ENCODE measurements around the gene MAST1. TPM values are rescaled to one million over a fixed set of nuclear protein-coding genes. Genes with fewer than 3 reads are reported as not detected.
A peak's percentile ranks its signal among the peaks of the same experiment; 100 is the strongest.

The MAST1 gene
- total RNA-seq, 1 experiment from 2014 or later = 28.9 TPM

DNA sequence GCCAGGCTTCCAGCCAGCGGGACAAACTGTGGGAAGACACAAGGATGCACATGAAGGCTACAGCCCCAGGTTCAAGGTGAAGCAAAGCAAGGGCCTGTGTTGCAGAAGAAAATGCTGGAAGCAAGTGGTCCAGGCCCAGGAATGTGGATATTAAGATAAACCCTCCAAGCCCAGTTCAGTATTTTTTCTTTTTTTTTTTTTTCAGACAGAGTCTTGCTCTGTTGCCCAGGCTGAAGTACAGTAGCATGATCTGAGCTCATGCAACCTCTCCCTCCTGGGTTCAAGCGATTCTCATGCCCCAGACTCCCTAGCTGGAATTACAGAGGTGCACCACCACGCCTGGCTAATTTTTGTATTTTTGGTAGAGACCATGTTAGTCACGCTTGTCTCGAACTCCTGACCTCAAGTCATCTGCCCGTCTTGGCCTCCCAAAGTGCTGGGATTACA lies 41.2 kb upstream of the MAST1 start:
- intact Hi-C loops (cut with micrococcal nuclease) = loop anchor here (2.0 kb wide), 1 partner anchor 120 kb away; no protein-coding TSS in a partner anchor
- peak overlapping the region; percentile 70; the same call in 1 of the 2 replicates for H3K27ac ChIP-seq (ENCODE audit: low read depth, low read length)
- no peak overlapping the region for H3K9ac ChIP-seq (ENCODE audit: low read length)
- BruUV-seq (replicated peaks) = no TSS peak
- no peaks in the 10 kb centered on the region for H3K27me3 ChIP-seq (ENCODE audit: insufficient read depth, low read length)
- TF ChIP-seq, protein P1, sequence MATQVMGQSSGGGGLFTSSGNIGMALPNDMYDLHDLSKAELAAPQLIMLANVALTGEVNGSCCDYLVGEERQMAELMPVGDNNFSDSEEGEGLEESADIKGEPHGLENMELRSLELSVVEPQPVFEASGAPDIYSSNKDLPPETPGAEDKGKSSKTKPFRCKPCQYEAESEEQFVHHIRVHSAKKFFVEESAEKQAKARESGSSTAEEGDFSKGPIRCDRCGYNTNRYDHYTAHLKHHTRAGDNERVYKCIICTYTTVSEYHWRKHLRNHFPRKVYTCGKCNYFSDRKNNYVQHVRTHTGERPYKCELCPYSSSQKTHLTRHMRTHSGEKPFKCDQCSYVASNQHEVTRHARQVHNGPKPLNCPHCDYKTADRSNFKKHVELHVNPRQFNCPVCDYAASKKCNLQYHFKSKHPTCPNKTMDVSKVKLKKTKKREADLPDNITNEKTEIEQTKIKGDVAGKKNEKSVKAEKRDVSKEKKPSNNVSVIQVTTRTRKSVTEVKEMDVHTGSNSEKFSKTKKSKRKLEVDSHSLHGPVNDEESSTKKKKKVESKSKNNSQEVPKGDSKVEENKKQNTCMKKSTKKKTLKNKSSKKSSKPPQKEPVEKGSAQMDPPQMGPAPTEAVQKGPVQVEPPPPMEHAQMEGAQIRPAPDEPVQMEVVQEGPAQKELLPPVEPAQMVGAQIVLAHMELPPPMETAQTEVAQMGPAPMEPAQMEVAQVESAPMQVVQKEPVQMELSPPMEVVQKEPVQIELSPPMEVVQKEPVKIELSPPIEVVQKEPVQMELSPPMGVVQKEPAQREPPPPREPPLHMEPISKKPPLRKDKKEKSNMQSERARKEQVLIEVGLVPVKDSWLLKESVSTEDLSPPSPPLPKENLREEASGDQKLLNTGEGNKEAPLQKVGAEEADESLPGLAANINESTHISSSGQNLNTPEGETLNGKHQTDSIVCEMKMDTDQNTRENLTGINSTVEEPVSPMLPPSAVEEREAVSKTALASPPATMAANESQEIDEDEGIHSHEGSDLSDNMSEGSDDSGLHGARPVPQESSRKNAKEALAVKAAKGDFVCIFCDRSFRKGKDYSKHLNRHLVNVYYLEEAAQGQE (IDR thresholded peaks at IDR 0.05; ENCODE audit: low read depth) = no peak
- TF ChIP-seq CTCF (IDR thresholded peaks at IDR 0.05 in 2 of 3, conservative IDR thresholded peaks at IDR 0.05 in 1 of 3; ENCODE audit: borderline replicate concordance in 1 of 3, insufficient read depth in 1 of 3, low read depth in 2 of 3, low read length in 2 of 3) (no peak), JUND (IDR thresholded peaks at IDR 0.05) (no peak), ELF1 (IDR thresholded peaks at IDR 0.05; ENCODE audit: borderline replicate concordance, low read depth) (no peak), FOSL1 (IDR thresholded peaks at IDR 0.05; ENCODE audit: low read depth) (no peak), ZBTB33 (IDR thresholded peaks at IDR 0.05; ENCODE audit: extremely low read depth, insufficient replicate concordance, low read length) (no peak), POLR2AphosphoS5 (IDR thresholded peaks at IDR 0.05; ENCODE audit: low read depth, low read length) (no peak), POLR2A (IDR thresholded peaks at IDR 0.05; ENCODE audit: borderline replicate concordance, extremely low read depth, insufficient read depth, insufficient read length) (no peak), ZNF274 (IDR thresholded peaks at IDR 0.05; ENCODE audit: low read depth, low read length) (no peak), TCF7L2 (IDR thresholded peaks at IDR 0.05; ENCODE audit: borderline replicate concordance, extremely low read depth, insufficient read depth, insufficient read length) (no peak), ZFX (IDR thresholded peaks at IDR 0.05) (no peak), EGR1 (IDR thresholded peaks at IDR 0.05; ENCODE audit: low read depth) (no peak), CEBPB (IDR thresholded peaks at IDR 0.05; ENCODE audit: low read depth) (no peak), SP1 (IDR thresholded peaks at IDR 0.05; ENCODE audit: low read depth) (no peak), EZH2 (IDR thresholded peaks at IDR 0.05) (no peak), RAD21 (IDR thresholded peaks at IDR 0.05; ENCODE audit: low read depth) (no peak), SIN3A (IDR thresholded peaks at IDR 0.05; ENCODE audit: low read depth) (no peak)
- TF ChIP-seq, protein P2, sequence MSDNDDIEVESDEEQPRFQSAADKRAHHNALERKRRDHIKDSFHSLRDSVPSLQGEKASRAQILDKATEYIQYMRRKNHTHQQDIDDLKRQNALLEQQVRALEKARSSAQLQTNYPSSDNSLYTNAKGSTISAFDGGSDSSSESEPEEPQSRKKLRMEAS (IDR thresholded peaks at IDR 0.05) = no peak
- DNase-seq (ENCODE audit: low read depth, low spot score) (no peak), ATAC-seq (no peak)
- H4K20me1 ChIP-seq (ENCODE audit: insufficient read depth) = no peaks in the 10 kb centered on the region
- H3K79me2 ChIP-seq (ENCODE audit: insufficient read depth, low read length) = peaks cover 36% of the 10 kb centered on the region
- ChIA-PET RAD21 (ENCODE audit: low non-redundant PET in 1 of 2, low total read pairs in 2 of 2, uncharacterized antibody in 2 of 2, unreplicated experiment in 2 of 2) (interaction anchor here (1.8 to 3.4 kb wide), 3 partner anchors 19 to 31 kb away, joined by 5 to 15 read pairs (median 12); no protein-coding TSS in a partner anchor), POLR2A (interaction anchor here (0.7 kb wide), 1 partner anchor 20 kb away, joined by 3 read pairs; no protein-coding TSS in a partner anchor), CTCF (interaction anchor here (1.2 to 6.4 kb wide), 3 partner anchors 32 to 50 kb away, joined by 3 to 123 read pairs (median 87); no protein-coding TSS in a partner anchor)
- peaks cover 4 to 19% of the 10 kb centered on the region in 2 experiments; a peak in 3 of 4 replicates for H3K36me3 ChIP-seq (ENCODE audit: control insufficient read depth in 1 of 2, insufficient read depth in 2 of 2, low read length in 2 of 2)
- no peak overlapping the region for H3K4me3 ChIP-seq (replicated peaks in 1 of 2; ENCODE audit: low read depth in 1 of 2, low read length in 2 of 2)
- no peak overlapping the region for H2AFZ ChIP-seq (ENCODE audit: low read depth, low read length, poor library complexity, severe bottlenecking)
- H3K9me3 ChIP-seq (ENCODE audit: control insufficient read depth in 1 of 2, insufficient read depth in 1 of 2, low read depth in 1 of 2, low read length in 2 of 2) = no peaks in the 10 kb centered on the region
- no peak overlapping the region for H3K4me2 ChIP-seq (ENCODE audit: low read length)
- no peaks in the 10 kb centered on the region for H3K9me2 ChIP-seq (ENCODE audit: insufficient read depth)
- H3K4me1 ChIP-seq (ENCODE audit: control insufficient read depth in 1 of 2, insufficient read depth in 2 of 2, low read length in 2 of 2) = peaks cover 29 to 64% of the 10 kb centered on the region in 2 experiments
